Keratinocyte (primary cell): Measurements from ENCODE around the gene BEX4. TPM values are rescaled to one million over a fixed set of nuclear protein-coding genes. Genes with fewer than 3 reads are reported as not detected.

Experiments
- DNase-seq: peaks from one replicate; pipeline ENCODE4 v3.0.0-alpha.2; 2011; ENCODE audit warnings: low read depth, missing footprints, low spot score
- FAIRE-seq: peaks from 2 replicates; lab custom pipeline; 2011; peaks lifted over from hg19 to GRCh38; lab: Jason Lieb, UNC
- H2AFZ ChIP-seq: 2 replicates; pipeline ENCODE4 v1.6.0; 2012; ENCODE audit warnings: low read length, control low read depth, inconsistent platforms; ENCODE audit not compliant: control insufficient read depth
- H3K27ac ChIP-seq: 2 replicates; pipeline ENCODE4 v1.5.1; 2011; ENCODE audit warnings: low read length; ENCODE audit not compliant: control insufficient read depth, insufficient read depth
- H3K27me3 ChIP-seq: 3 replicates; pipeline ENCODE4 v1.6.0; 2011; ENCODE audit warnings: low read length; ENCODE audit not compliant: control insufficient read depth, insufficient read depth; ENCODE audit errors: extremely low read depth
- H3K36me3 ChIP-seq, 2 experiments: 2 replicates in 1 of 2; 3 replicates in 1 of 2; pipeline ENCODE4 v1.5.1; 2011; ENCODE audit warnings: low read length in 2 of 2, mild to moderate bottlenecking in 1 of 2; ENCODE audit not compliant: control insufficient read depth in 2 of 2, insufficient read depth in 2 of 2; ENCODE audit errors: extremely low read depth in 1 of 2
- H3K4me1 ChIP-seq: 3 replicates; pipeline ENCODE4 v1.5.1; 2011; ENCODE audit warnings: low read length; ENCODE audit not compliant: control insufficient read depth, insufficient read depth; ENCODE audit errors: extremely low read depth
- H3K4me2 ChIP-seq: 3 replicates; pipeline ENCODE4 v1.6.0; 2011; ENCODE audit warnings: low read depth, low read length; ENCODE audit not compliant: control insufficient read depth, insufficient read depth; ENCODE audit errors: extremely low read depth
- H3K4me3 ChIP-seq, 3 experiments: fragments of 200-600 bp in 1 of 3; sonication (generic) in 1 of 3; 2 replicates in 2 of 3; 3 replicates in 1 of 3; pipeline ENCODE4 v1.5.1; 2011 to 2016; ENCODE audit warnings: low read length in 3 of 3, mild to moderate bottlenecking in 3 of 3, control low read depth in 2 of 3, inconsistent platforms in 1 of 3, low read depth in 1 of 3, mixed read lengths in 1 of 3, mixed run types in 1 of 3, moderate library complexity in 1 of 3; ENCODE audit not compliant: control insufficient read depth in 2 of 3, insufficient read depth in 2 of 3; ENCODE audit errors: extremely low read depth in 1 of 3
- H3K79me2 ChIP-seq: 2 replicates; pipeline ENCODE4 v1.6.0; 2012; ENCODE audit warnings: low read length; ENCODE audit not compliant: control insufficient read depth, insufficient read depth
- H3K9ac ChIP-seq: 3 replicates; pipeline ENCODE4 v1.6.0; 2011; ENCODE audit warnings: low read length; ENCODE audit not compliant: control insufficient read depth, insufficient read depth; ENCODE audit errors: extremely low read depth
- H3K9me1 ChIP-seq: 3 replicates; pipeline ENCODE4 v1.6.0; 2011; ENCODE audit warnings: low read length; ENCODE audit not compliant: control insufficient read depth, insufficient read depth; ENCODE audit errors: extremely low read depth
- H3K9me3 ChIP-seq: 2 replicates; pipeline ENCODE4 v1.5.1; 2012; ENCODE audit warnings: low read depth, low read length; ENCODE audit not compliant: control insufficient read depth
- H4K20me1 ChIP-seq: 3 replicates; pipeline ENCODE4 v1.6.0; 2011; ENCODE audit warnings: low read length; ENCODE audit not compliant: control insufficient read depth, insufficient read depth; ENCODE audit errors: extremely low read depth
- CTCF ChIP-seq, 3 experiments: IDR thresholded peaks in 1 of 3; conservative IDR thresholded peaks in 1 of 3; optimal IDR thresholded peaks in 1 of 3; 2 replicates in 2 of 3; 3 replicates in 1 of 3; pipeline versions ENCODE3 to v1.5.1; 2011; ENCODE audit warnings: low read length in 3 of 3, mild to moderate bottlenecking in 3 of 3, moderate library complexity in 2 of 3, control low read depth in 1 of 3, inconsistent platforms in 1 of 3; ENCODE audit not compliant: insufficient read depth in 2 of 3; ENCODE audit errors: extremely low read depth in 1 of 3
- EZH2 ChIP-seq: IDR thresholded peaks from one replicate; pipeline ENCODE4 v1.6.1; 2012; ENCODE audit warnings: inconsistent platforms, mild to moderate bottlenecking, low read length, moderate library complexity
- dilution Hi-C: fragments of 300-500 bp; cut with MboI; formaldehyde crosslinking; loops from one replicate; pipeline ENCODE4 v1.7.0; 2020; ENCODE audit warnings: low sequenced_read_pairs; ENCODE audit not compliant: extremely low pct_ligation_motif_present
- polyA plus RNA-seq, 5 experiments: library from polyadenylated mRNA; depleted of rRNA in 3 of 5; stranded (reverse) in 3 of 5; stranded (forward) in 1 of 5; unstranded in 1 of 5; fragments of >200 nt; gene quantifications; 1 replicate in 1 of 5; 2 replicates in 3 of 5; 3 replicates in 1 of 5; pipeline versions ENCODE4 v1.2.1 to v1.2.3, GENCODE V29; 2011 to 2012; ENCODE audit warnings: missing spikeins in 2 of 5, low read depth in 1 of 5, low replicate concordance in 1 of 5

BEX4 gene
- polyA plus RNA-seq, 1 donor (not counting 4 experiments of a cell fraction or from before 2014, with no cell fraction given) = 20.0 TPM

DNA sequence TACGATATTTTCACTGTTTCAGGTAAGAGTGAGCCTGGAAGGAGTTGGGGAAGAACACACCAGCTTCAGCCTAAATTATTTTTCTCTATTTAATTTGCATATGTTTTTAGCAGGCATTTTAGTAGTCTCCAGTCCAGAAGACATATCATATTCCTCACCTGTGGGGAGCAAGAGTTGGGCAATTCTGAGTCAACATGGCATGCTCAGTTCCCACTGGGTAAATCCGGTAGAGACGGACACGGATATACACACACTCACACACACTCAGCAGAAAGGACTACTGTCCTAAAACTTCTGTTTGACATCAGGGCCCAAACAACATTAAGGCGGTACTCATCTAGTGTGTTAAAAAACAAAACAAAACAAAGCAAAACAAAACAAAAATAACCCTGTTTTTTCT, 4.9 kb upstream of the BEX4 start:
- H3K79me2 ChIP-seq = no peaks in the 10 kb centered on the region
- no peak for FAIRE-seq

DNA sequence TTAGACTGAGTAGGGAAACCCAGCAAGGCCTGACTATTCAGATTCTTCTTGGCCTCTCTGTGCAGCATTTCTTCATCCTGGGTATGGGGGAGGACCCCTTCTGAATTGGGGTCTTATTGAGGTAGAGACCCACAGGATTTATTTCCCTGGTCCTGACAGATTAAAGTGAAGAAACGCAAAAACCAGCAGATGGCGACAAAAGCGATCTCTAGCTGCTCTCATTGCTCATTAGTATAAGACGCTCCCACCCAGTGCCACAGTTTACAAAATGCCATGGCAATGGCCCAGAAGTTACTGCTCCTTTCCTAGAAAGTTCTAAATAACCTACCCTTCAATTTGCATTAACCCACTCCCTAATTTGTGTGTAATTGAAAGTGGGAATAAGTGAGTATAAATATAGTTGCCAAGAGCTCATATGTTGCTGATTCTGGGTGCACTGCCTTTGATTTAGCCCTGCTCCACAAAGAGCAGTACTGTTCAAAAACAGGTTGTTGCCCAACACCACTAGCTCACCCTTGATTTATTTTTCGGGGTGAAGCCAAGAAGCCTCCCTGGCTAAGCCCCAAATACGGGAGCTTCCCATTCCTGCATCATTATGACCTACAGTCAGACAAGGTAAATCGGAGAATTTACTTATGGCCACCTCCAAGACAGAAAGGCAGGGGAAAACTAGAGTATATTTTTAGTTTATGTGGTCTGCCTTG, 3.7 kb upstream of the BEX4 start:
- H3K79me2 ChIP-seq = no peaks in the 10 kb centered on the region
- H3K9me1 ChIP-seq = no peaks in the 10 kb centered on the region
- H3K27me3 ChIP-seq = no peaks in the 10 kb centered on the region
- DNase-seq (no peak), FAIRE-seq (no peak)
- H3K36me3 ChIP-seq = no peaks in the 10 kb centered on the region
- no peak overlapping the region for H3K27ac ChIP-seq
- dilution Hi-C loops = no loop called here
- H3K9ac ChIP-seq = no peak overlapping the region
- no peak overlapping the region for H2AFZ ChIP-seq
- no peaks in the 10 kb centered on the region for H4K20me1 ChIP-seq
- TF ChIP-seq CTCF (optimal IDR thresholded peaks at IDR 0.05 in 1 of 3, IDR thresholded peaks at IDR 0.05 in 1 of 3, conservative IDR thresholded peaks at IDR 0.05 in 1 of 3; ENCODE audit: extremely low read depth in 1 of 3, insufficient read depth in 2 of 3, low read length in 3 of 3) (peak; percentile 27 to 61 (median 55)), EZH2 (no peak)
- H3K4me2 ChIP-seq = no peak overlapping the region
- no peaks in the 10 kb centered on the region for H3K9me3 ChIP-seq
- no peak overlapping the region for H3K4me3 ChIP-seq
- H3K4me1 ChIP-seq = peaks cover 3% of the 10 kb centered on the region

More for the DNA sequence above, 4.9 kb upstream of the BEX4 start:
- no peaks in the 10 kb centered on the region for H3K9me3 ChIP-seq
- H3K9ac ChIP-seq = no peak overlapping the region
- no peaks in the 10 kb centered on the region for H4K20me1 ChIP-seq
- H3K9me1 ChIP-seq = no peaks in the 10 kb centered on the region
- no peaks in the 10 kb centered on the region for H3K27me3 ChIP-seq
- no peak overlapping the region for H2AFZ ChIP-seq
- DNase-seq = no peak
- dilution Hi-C loops = no loop called here
- no peak overlapping the region for H3K27ac ChIP-seq
- no peaks in the 10 kb centered on the region for H3K36me3 ChIP-seq
- no peak overlapping the region for H3K4me3 ChIP-seq
- H3K4me2 ChIP-seq = no peak overlapping the region
- TF ChIP-seq EZH2 = no peak
- no peak for TF ChIP-seq CTCF (optimal IDR thresholded peaks at IDR 0.05 in 1 of 3, IDR thresholded peaks at IDR 0.05 in 1 of 3, conservative IDR thresholded peaks at IDR 0.05 in 1 of 3; ENCODE audit: extremely low read depth in 1 of 3, insufficient read depth in 2 of 3, low read length in 3 of 3)
- H3K4me1 ChIP-seq = peaks cover 3% of the 10 kb centered on the region
